Adrenal gland (tissue), 5 donors: ENCODE measurements around the gene ARHGAP21.

Experiments used
- POLR2A ChIP-seq, 2 donors: fragments of 450-650 bp; IDR thresholded peaks; one replicate each; pipeline ENCODE4 v1.6.1; 2017; ENCODE audit warnings: antibody characterized with exemption in 2 of 2, mild to moderate bottlenecking in 2 of 2, moderate library complexity in 1 of 2
- TF ChIP-seq, protein P1 (sequence below), 6 experiments: fragments of 450-650 bp in 4 of 6; fragments of 200-600 bp in 2 of 6; sonication (generic) in 1 of 6; IDR thresholded peaks; 1 replicate in 5 of 6; 2 replicates in 1 of 6; pipeline versions ENCODE4 v1.5.1 to v1.8.0; 2016 to 2021; ENCODE audit warnings: antibody characterized with exemption in 6 of 6, mild to moderate bottlenecking in 2 of 6, moderate library complexity in 1 of 6
- donor health status: DM: no; HTN: no; CAD: no.

DNA sequence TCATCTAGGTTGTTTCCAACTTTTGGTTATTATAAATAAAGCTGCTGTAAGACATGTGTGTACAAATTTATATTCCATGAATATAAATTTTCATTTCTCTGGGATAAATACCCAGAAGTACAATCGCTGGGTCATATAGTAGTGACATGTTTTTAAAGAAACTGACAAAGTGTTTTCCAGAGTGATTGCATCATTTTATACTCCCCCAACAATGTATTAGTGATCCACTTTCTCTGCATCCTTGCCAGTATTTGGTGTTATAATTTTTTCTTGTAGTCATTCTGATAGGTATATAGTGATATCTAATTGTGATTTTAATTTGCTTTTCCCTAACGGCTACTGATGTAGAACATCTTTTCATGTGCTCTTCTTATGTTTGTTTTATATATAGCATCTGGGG is 27.0 kb upstream of the ARHGAP21 start:
- TF ChIP-seq POLR2A (IDR thresholded peaks at IDR 0.05) = no peak
- TF ChIP-seq, protein P1, sequence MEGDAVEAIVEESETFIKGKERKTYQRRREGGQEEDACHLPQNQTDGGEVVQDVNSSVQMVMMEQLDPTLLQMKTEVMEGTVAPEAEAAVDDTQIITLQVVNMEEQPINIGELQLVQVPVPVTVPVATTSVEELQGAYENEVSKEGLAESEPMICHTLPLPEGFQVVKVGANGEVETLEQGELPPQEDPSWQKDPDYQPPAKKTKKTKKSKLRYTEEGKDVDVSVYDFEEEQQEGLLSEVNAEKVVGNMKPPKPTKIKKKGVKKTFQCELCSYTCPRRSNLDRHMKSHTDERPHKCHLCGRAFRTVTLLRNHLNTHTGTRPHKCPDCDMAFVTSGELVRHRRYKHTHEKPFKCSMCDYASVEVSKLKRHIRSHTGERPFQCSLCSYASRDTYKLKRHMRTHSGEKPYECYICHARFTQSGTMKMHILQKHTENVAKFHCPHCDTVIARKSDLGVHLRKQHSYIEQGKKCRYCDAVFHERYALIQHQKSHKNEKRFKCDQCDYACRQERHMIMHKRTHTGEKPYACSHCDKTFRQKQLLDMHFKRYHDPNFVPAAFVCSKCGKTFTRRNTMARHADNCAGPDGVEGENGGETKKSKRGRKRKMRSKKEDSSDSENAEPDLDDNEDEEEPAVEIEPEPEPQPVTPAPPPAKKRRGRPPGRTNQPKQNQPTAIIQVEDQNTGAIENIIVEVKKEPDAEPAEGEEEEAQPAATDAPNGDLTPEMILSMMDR (IDR thresholded peaks at IDR 0.05) = no peak
